OCI-LY3 (cell line): Measurements from ENCODE around the gene RELB.
"Not testable (repeated sequence)": the region's sequence is repeated elsewhere in the genome, so short reads cannot be mapped to it uniquely, and the experiment has no call there.

ENCODE experiments used
- CTCF ChIP-seq: fragments of 200-600, 300-600 bp; sonication (generic); IDR thresholded peaks from 2 replicates; pipeline ENCODE4 v1.5.1; 2014; ENCODE audit warnings: antibody characterized with exemption, low read length, low read depth
- EZH2phosphoT487 ChIP-seq: fragments of 200-600 bp; shearing (Covaris generic); IDR thresholded peaks from 2 replicates; pipeline ENCODE4 v1.6.1; 2018; ENCODE audit warnings: antibody characterized with exemption, mixed run types, low read depth

- not testable (repeated sequence) for TF ChIP-seq CTCF, EZH2phosphoT487
These were observed 29.8 kb upstream of the RELB start for GRCh38 chr19:44971451-44971850.
